HG03095 (cell line): Measurements from ENCODE around the gene CHST15.

Experiments used
- ATAC-seq: cut with Tn5 transposase; IDR thresholded peaks from one replicate; pipeline ENCODE4 v1.9.1; 2021; ENCODE audit warnings: moderate library complexity; ENCODE audit not compliant: unreplicated experiment

The CHST15 gene

DNA sequence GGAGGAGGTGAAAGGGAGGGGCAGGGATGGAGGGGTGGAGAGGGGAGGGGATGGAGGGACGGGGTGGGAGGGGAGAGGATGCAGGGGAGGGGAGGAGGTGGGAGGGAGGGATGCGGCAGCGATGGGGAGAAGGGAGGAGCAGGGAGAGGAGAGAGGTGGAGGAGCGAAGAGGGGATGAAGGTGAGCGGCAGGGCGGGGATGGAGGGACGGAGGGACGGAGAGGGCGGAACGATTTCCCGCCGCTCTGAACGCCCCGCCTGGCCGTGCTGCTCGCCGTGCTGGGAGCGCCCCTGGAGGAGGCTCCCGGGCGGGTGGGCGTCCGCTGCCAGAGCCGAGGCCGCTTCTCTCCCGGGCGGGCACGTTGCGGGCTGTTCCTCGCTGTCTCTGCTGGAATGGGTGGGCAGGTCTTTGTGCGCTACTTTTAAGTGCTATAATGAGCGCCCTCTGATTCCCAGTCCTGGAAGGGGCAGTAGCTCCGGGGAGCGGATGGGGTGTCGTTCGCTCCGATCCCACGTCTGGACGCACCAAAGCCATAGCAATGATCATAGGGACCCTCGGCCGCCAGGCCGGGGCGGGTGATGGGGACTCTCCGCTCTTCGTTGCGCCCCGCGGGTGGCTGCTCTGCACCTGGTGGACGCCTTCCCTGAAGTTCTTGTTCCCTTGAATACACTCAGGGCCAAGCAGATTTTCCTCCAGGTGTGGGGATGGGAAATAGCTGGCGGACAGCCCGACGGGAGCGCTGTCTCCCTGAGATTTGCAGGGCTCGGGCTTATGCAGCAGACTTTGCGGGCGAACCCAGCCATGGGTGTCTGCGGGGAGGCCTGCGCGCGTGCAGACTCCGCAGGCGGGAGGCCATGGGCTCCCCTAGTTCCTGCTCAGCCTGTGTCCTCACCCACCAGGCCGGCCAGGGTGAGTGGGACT lies 120.7 kb downstream of the CHST15 start:
- ATAC-seq, result no peak

DNA sequence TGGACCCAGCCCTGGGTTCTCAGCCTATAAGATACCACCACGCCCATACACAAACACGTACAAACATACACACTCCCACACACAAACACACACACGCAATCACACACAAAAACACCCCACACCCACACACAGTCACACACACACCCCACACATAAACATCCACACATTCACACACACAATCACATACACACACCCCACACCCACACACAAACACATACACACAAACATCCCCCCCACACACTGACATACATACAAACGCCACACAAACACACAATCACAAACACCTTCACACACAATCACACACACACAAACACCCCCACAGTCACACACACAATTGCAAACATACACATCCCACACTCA lies 122.5 kb downstream of the CHST15 start:
- ATAC-seq, result no peak

DNA sequence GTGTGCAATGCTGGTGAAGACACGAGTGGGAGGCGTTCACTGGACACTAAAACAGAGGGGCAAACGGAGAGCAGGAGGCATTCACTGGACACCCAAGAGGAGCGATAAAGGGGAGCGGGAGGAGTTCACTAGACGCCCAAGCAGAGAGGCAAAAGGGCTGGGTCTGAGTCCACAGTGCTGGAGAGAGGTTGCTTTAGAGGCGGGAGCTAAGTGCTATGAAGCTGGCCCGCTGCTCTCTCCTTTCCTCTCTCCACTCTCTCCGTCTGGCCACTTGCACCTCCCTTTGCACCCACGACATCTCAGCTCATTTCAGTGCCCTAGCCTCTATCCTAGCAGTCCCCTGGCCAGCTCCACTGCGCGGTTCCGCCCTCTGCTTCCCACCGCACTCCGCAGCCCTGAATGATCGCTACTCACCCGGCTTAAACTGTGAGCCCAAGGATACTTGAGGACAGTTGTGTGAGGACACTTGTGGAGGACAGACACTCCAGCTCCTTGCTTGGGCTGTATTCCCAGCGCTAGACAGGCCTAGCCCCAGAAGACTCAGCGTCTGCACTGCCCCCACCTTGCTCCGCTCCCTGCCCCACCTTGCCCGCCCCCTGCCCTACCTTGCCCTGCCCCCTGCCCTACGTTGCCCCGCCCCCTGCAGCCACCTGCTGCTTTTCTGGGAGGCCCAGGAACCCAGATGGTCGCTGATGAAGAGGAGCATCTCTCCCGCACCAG lies 123.0 kb downstream of the CHST15 start:
- ATAC-seq, result no peak

DNA sequence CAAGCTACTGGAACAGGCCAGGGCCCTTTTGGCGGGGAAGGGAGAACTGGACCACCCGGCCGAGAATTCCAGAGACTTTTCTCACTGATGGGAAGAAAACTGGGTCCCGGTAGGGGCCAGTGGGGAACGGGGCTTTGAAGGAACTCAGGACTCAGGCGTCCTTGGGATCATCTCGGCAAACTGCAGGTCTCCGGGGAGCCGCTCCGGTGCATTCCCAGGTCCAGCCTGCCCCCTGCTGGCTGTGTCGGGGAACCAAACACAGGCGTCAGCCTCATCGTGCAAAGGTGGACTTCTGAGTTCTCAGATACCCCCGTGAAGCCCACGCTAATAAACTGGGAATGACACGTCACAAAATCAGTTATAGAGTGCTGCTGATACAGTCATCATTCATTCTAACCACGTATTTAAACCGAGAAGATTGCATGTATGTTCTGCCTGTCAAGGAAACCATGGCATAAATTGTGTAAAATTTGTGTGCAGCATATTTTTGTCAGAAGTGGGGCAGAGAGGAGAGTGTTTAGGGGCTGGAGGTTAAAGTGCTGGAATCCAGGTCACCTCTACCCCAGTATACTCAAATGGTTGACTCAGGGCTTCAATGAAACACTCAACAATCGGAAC lies 125.7 kb downstream of the CHST15 start:
- no peak for ATAC-seq

DNA sequence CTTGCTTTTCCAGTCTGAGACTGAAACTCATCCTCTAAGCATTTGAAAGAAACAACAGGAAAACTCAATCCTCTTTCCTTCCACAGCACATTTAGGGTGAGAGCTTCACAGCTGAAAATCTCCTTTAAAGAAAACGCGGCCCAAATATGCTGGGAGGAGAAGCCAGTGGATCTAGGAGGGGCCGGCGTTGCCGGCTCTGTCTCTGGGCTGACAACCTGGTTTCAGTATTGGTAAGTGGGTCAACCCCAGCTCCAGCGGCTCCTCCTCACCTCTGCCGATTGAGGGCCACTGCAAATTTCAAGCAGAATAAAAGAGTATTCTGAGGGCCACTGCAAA lies 126.5 kb downstream of the CHST15 start:
- no peak for ATAC-seq

DNA sequence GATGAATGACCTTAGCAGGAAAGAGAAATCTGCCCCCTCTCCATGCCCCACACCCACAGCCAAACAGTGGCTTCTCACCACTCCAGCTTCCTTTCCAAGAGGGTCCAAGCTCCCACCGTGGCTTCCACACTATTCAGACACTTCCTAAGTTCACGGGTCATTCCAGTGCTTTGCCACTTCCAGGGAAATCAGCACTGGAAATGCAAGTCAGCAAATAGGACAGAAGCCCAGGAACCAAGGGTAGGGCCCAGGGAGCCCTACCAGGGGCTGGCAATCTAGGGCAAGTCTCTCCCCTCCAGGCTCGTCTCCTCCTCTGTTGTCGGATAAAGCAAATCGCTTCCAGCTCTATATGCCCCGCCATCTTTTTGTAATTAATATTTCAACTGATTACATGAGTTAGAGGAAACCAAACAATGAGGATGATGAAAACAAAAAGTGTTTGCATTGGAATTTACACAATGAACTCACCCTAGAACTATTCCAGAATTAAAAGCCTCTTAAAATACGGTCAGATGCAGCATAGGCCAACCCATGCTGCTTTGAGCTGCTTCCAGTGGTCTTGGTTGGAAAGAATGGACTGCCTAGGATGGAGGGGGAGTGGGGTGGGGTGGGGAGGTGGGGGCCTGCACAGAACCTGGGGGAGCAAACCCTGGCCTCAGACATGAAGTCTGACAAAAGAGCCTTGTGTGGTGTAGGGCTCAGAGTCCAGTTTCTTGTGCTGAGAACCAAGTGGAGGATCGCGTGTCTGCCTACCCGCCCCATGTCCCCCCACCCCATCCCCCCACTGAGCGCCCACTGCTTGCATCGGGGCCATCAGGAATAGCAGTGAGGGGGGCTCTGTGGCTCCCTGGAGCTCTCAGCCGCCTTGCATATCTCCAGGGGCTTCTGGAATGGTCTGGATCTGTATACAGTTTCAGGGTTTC lies 127.2 kb downstream of the CHST15 start:
- ATAC-seq, result no peak

DNA sequence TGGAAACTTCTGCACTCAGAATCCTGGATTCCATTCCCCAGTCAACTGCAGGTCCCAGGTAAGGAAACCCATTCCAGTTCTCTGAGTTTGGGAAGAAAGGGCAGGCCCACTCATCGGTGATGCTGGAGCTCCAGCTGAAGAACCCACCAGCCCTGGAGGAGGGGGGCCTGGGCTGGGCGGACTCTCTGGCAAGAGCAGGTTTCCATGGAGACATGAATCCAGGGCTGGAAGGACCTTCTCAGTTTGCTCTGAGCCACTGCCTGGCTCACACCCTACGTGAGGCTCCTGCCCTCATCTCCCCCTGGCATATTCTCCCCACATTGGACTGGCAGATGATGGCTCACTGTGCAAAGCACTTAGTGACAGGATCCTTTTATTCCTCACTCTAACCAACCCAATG lies 128.4 kb downstream of the CHST15 start:
- ATAC-seq, result no peak

DNA sequence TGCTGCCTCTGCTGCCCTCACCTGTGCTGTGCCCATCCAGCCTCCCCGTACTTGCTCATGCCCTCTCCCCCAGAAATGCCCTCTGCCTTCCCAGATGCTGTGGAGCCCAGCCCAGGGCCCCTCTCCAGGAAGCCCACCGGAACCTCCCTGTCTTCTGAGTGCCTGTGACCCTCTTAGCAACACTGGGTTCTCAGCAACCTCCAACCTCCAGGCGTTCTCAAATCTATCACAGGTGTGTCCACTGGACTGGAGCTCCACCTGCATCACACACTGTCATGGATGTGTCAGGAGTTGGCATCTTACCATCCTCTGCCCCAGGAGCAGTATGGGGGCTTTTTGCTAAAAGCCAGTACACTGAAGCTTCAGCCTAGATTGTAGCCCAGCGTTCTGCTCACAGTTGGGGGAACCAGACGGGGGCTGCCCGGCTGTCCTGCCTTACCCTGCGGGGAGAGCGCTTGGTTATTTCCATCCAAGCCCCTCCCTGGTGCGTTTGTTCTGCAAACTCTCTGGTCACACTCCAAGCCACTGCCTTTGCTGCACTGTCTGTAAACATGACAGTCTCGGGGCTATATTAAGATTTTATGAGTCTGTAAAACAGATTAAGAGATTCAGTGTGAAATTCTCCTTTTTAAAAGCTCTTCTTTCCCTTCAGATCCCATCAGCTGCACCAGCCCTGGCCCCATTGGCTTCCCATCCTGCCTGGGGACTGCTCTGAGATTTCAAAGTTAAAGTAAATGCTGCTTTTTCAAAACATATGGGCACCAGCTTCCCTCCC lies 130.5 kb downstream of the CHST15 start:
- no peak for ATAC-seq

DNA sequence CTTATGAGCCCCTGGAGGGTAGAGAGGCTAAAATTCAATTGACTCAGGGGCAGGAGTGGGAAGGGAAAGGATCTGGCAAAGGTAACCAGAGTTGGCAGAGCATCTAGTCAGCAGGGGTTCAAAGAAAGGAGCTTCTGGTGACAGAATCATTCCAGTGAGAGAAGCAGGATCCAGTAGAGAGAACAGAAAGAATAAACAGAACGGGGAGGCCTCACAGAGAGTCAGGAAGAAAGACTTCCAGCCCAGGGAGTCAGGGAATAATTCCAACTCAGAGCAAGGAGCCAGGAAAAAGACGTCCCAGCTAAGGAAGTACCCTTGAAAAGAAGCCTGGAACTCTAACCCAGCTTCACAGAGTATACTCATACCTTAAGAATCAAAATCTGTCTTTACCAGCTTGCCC lies 135.2 kb downstream of the CHST15 start:
- no peak for ATAC-seq
